ENCODE data around the gene CFAP46. TPM values are rescaled to one million over a fixed set of nuclear protein-coding genes. Genes with fewer than 3 reads are reported as not detected.

The CFAP46 gene
- total RNA-seq, 1 donor from 2014 or later, result 1.6 TPM

GRCh38 chr10:132911786-132912097 is 30.6 kb downstream of the CFAP46 start:
- H3K4me2 ChIP-seq, result no peak overlapping the region
- H3K27me3 ChIP-seq, result no peaks in the 10 kb centered on the region
- no peak for TF ChIP-seq EZH2phosphoT487 (IDR thresholded peaks at IDR 0.05)
- no peak for TF ChIP-seq EZH2 (IDR thresholded peaks at IDR 0.05)
- no peak for TF ChIP-seq CTCF (IDR thresholded peaks at IDR 0.05)
- no peak overlapping the region for H2AFZ ChIP-seq (replicated peaks)
- H3K9me3 Mint-ChIP-seq, result no peaks in the 10 kb centered on the region
- H3K4me1 ChIP-seq, result peaks cover 5% of the 10 kb centered on the region
- no peak overlapping the region for H3K27ac ChIP-seq
- H4K20me1 ChIP-seq (ENCODE audit: low read depth), result no peaks in the 10 kb centered on the region
- no peaks in the 10 kb centered on the region for H3K79me2 ChIP-seq (ENCODE audit: low read depth)
- no peaks in the 10 kb centered on the region for H3K36me3 Mint-ChIP-seq
- H3K4me1 Mint-ChIP-seq, result peaks cover 11% of the 10 kb centered on the region
- DNase-seq (ENCODE audit: low spot score), result no peak
- H3K36me3 ChIP-seq, result no peaks in the 10 kb centered on the region
- no peaks in the 10 kb centered on the region for H3K9me3 ChIP-seq (ENCODE audit: low read depth)
- peak overlapping the region; percentile 33 for H3K27ac Mint-ChIP-seq
- H3K4me3 ChIP-seq, result no peak overlapping the region
- no peaks in the 10 kb centered on the region for H3F3A ChIP-seq (ENCODE audit: low read depth)
- H3K9ac ChIP-seq, result no peak overlapping the region
- H3K4me3 Mint-ChIP-seq, result no peak overlapping the region
- H3K27me3 Mint-ChIP-seq (ENCODE audit: insufficient read depth, low read depth), result peaks cover 3% of the 10 kb centered on the region

- H3K4me3 Mint-ChIP-seq, result no peak overlapping the region
These were observed 31.2 kb downstream of the CFAP46 start for GRCh38 chr10:132910901-132911785.

GRCh38 chr10:132910186-132910880 is 32.0 kb downstream of the CFAP46 start:
- peaks cover 5% of the 10 kb centered on the region for H3K4me1 ChIP-seq
- no peak overlapping the region for H3K4me2 ChIP-seq
- Mint-ChIP-seq H3K27ac (no peak overlapping the region), H3K27me3 (ENCODE audit: insufficient read depth, low read depth) (peaks cover 2% of the 10 kb centered on the region), H3K4me3 (no peak overlapping the region), H3K9me3 (peaks cover 2% of the 10 kb centered on the region), H3K36me3 (no peaks in the 10 kb centered on the region), H3K4me1 (peaks cover 11% of the 10 kb centered on the region)
- H3K9me3 ChIP-seq (ENCODE audit: low read depth), result no peaks in the 10 kb centered on the region
- no peaks in the 10 kb centered on the region for H4K20me1 ChIP-seq (ENCODE audit: low read depth)
- no peaks in the 10 kb centered on the region for H3F3A ChIP-seq (ENCODE audit: low read depth)
- no peaks in the 10 kb centered on the region for H3K79me2 ChIP-seq (ENCODE audit: low read depth)
- no peak overlapping the region for H3K4me3 ChIP-seq
- H2AFZ ChIP-seq (replicated peaks), result no peak overlapping the region
- no peak overlapping the region for H3K27ac ChIP-seq
- no peak overlapping the region for H3K9ac ChIP-seq
- no peak for DNase-seq (ENCODE audit: low spot score)
- TF ChIP-seq EZH2phosphoT487 (IDR thresholded peaks at IDR 0.05) (no peak), EZH2 (IDR thresholded peaks at IDR 0.05) (no peak), CTCF (IDR thresholded peaks at IDR 0.05) (no peak)
- H3K27me3 ChIP-seq, result no peaks in the 10 kb centered on the region
- no peaks in the 10 kb centered on the region for H3K36me3 ChIP-seq

More at GRCh38 chr10:132910901-132911785, 31.2 kb downstream of the CFAP46 start:
- Histone ChIP-seq H4K20me1 (ENCODE audit: low read depth) (no peaks in the 10 kb centered on the region), H3K27ac (no peak overlapping the region), H3K36me3 (no peaks in the 10 kb centered on the region), H3K9ac (no peak overlapping the region), H3K4me2 (no peak overlapping the region), H3K79me2 (ENCODE audit: low read depth) (no peaks in the 10 kb centered on the region), H3K9me3 (ENCODE audit: low read depth) (no peaks in the 10 kb centered on the region), H3K4me3 (no peak overlapping the region), H3F3A (ENCODE audit: low read depth) (no peaks in the 10 kb centered on the region), H3K4me1 (peaks cover 5% of the 10 kb centered on the region), H2AFZ (replicated peaks) (no peak overlapping the region), H3K27me3 (no peaks in the 10 kb centered on the region)
- H3K4me1 Mint-ChIP-seq, result peaks cover 11% of the 10 kb centered on the region
- no peaks in the 10 kb centered on the region for H3K9me3 Mint-ChIP-seq
- no peaks in the 10 kb centered on the region for H3K36me3 Mint-ChIP-seq
- H3K27me3 Mint-ChIP-seq (ENCODE audit: insufficient read depth, low read depth), result peaks cover 2% of the 10 kb centered on the region
- TF ChIP-seq EZH2phosphoT487 (IDR thresholded peaks at IDR 0.05) (no peak), CTCF (IDR thresholded peaks at IDR 0.05) (no peak), EZH2 (IDR thresholded peaks at IDR 0.05) (no peak)
- no peak for DNase-seq (ENCODE audit: low spot score)
- H3K27ac Mint-ChIP-seq, result peak overlapping the region; percentile 33
